ENCODE results near the gene SMURF1. TPM values are rescaled to one million over a fixed set of nuclear protein-coding genes. Genes with fewer than 3 reads are reported as not detected.
"Not testable (repeated sequence)": the region's sequence is repeated elsewhere in the genome, so short reads cannot be mapped to it uniquely, and the experiment has no call there.

The SMURF1 gene
- total RNA-seq, 1 donor from 2014 or later: 10.0 TPM

- DNase-seq: no peak
- Histone ChIP-seq H3K27ac (replicated peaks) (no peak overlapping the region), H3K36me3 (no peaks in the 10 kb centered on the region), H3K4me1 (no peaks in the 10 kb centered on the region), H3K9me3 (replicated peaks) (no peaks in the 10 kb centered on the region), H3K27me3 (ENCODE audit: low read depth) (peaks cover 10% of the 10 kb centered on the region), H3K4me3 (no peak overlapping the region)
- no peak for TF ChIP-seq CTCF (IDR thresholded peaks at IDR 0.05; ENCODE audit: borderline replicate concordance)
- intact Hi-C loops (cut with micrococcal nuclease): no loop called here
Observed at GRCh38 chr7:99170730-99171074, 26.8 kb upstream of the SMURF1 start.

- no peak for TF ChIP-seq CTCF (IDR thresholded peaks at IDR 0.05; ENCODE audit: borderline replicate concordance)
- intact Hi-C loops (cut with micrococcal nuclease): no loop called here
- DNase-seq: no peak
- peaks cover 6% of the 10 kb centered on the region for H3K27me3 ChIP-seq (ENCODE audit: low read depth)
- no peak overlapping the region for H3K27ac ChIP-seq (replicated peaks)
- H3K4me3 ChIP-seq: no peak overlapping the region
- H3K36me3 ChIP-seq: no peaks in the 10 kb centered on the region
- no peaks in the 10 kb centered on the region for H3K9me3 ChIP-seq (replicated peaks)
- H3K4me1 ChIP-seq: no peaks in the 10 kb centered on the region
Observed at GRCh38 chr7:99170065-99170729, 26.3 kb upstream of the SMURF1 start.

- Histone ChIP-seq H3K4me3 (no peak overlapping the region), H3K27ac (replicated peaks) (no peak overlapping the region), H3K27me3 (ENCODE audit: low read depth) (no peaks in the 10 kb centered on the region), H3K36me3 (no peaks in the 10 kb centered on the region), H3K4me1 (no peaks in the 10 kb centered on the region), H3K9me3 (replicated peaks) (no peaks in the 10 kb centered on the region)
- TF ChIP-seq CTCF (IDR thresholded peaks at IDR 0.05; ENCODE audit: borderline replicate concordance): no peak
- no peak for DNase-seq
- intact Hi-C loops (cut with micrococcal nuclease): no loop called here
Observed at GRCh38 chr7:99167072-99167471, 23.2 kb upstream of the SMURF1 start.

GRCh38 chr7:99165816-99166215, 21.9 kb upstream of the SMURF1 start:
- DNase-seq: no peak
- Histone ChIP-seq H3K4me3 (no peak overlapping the region), H3K9me3 (replicated peaks) (no peaks in the 10 kb centered on the region), H3K36me3 (no peaks in the 10 kb centered on the region), H3K4me1 (no peaks in the 10 kb centered on the region), H3K27me3 (ENCODE audit: low read depth) (no peaks in the 10 kb centered on the region), H3K27ac (replicated peaks) (no peak overlapping the region)
- TF ChIP-seq CTCF (IDR thresholded peaks at IDR 0.05; ENCODE audit: borderline replicate concordance): no peak
- intact Hi-C loops (cut with micrococcal nuclease): no loop called here

GRCh38 chr7:99163669-99164068, 19.8 kb upstream of the SMURF1 start:
- H3K27ac ChIP-seq (replicated peaks); DNase-seq; intact Hi-C loops (cut with micrococcal nuclease); H3K4me1 ChIP-seq; H3K4me3 ChIP-seq; H3K36me3 ChIP-seq; H3K27me3 ChIP-seq (ENCODE audit: low read depth); H3K9me3 ChIP-seq (replicated peaks): not testable (repeated sequence)

GRCh38 chr7:99156649-99157048, 12.7 kb upstream of the SMURF1 start:
- DNase-seq: no peak
- Histone ChIP-seq H3K4me1 (no peaks in the 10 kb centered on the region), H3K9me3 (replicated peaks) (no peaks in the 10 kb centered on the region), H3K27me3 (ENCODE audit: low read depth) (peaks cover 5% of the 10 kb centered on the region), H3K27ac (replicated peaks) (no peak overlapping the region), H3K36me3 (no peaks in the 10 kb centered on the region), H3K4me3 (no peak overlapping the region)
- intact Hi-C loops (cut with micrococcal nuclease): no loop called here
- TF ChIP-seq CTCF (IDR thresholded peaks at IDR 0.05; ENCODE audit: borderline replicate concordance): no peak

Data from left ventricle myocardium inferior (tissue), 1 donor.